Astrocyte (in vitro differentiated cells and primary cell): Measurements from ENCODE around the gene ACP4. TPM values are rescaled to one million over a fixed set of nuclear protein-coding genes. Genes with fewer than 3 reads are reported as not detected.

Source experiments
- DNase-seq: peaks from one replicate; pipeline ENCODE4 v3.0.0-alpha.2; 2010; ENCODE audit warnings: low read depth
- FAIRE-seq: peaks from 2 replicates; lab custom pipeline; 2011; peaks lifted over from hg19 to GRCh38; lab: Jason Lieb, UNC
- H2AFZ ChIP-seq: 2 replicates; pipeline ENCODE4 v1.6.0; 2012; ENCODE audit warnings: low read depth, low read length, inconsistent platforms
- H3K27ac ChIP-seq: 2 replicates; pipeline ENCODE4 v1.5.1; 2011; ENCODE audit warnings: low read depth, low read length, inconsistent platforms
- H3K27me3 ChIP-seq: 2 replicates; pipeline ENCODE4 v1.6.0; 2011; ENCODE audit warnings: low read length, inconsistent platforms; ENCODE audit not compliant: insufficient read depth
- H3K36me3 ChIP-seq: 2 replicates; pipeline ENCODE4 v1.5.1; 2011; ENCODE audit warnings: low read length, inconsistent platforms; ENCODE audit not compliant: insufficient read depth
- H3K4me1 ChIP-seq: 2 replicates; pipeline ENCODE4 v1.5.1; 2011; ENCODE audit warnings: low read length, inconsistent platforms; ENCODE audit not compliant: insufficient read depth
- H3K4me2 ChIP-seq: 2 replicates; pipeline ENCODE4 v1.6.0; 2012; ENCODE audit warnings: low read length, inconsistent platforms
- H3K4me3 ChIP-seq: 2 replicates; pipeline ENCODE4 v1.5.1; 2011; ENCODE audit warnings: low read depth, mild to moderate bottlenecking, low read length, inconsistent platforms; ENCODE audit not compliant: insufficient read depth
- H3K79me2 ChIP-seq: 2 replicates; pipeline ENCODE4 v1.6.0; 2012; ENCODE audit warnings: mild to moderate bottlenecking, low read length, inconsistent platforms; ENCODE audit not compliant: insufficient read depth
- H3K9ac ChIP-seq: 2 replicates; pipeline ENCODE4 v1.6.0; 2012; ENCODE audit warnings: mild to moderate bottlenecking, low read length, inconsistent platforms
- H3K9me3 ChIP-seq: 2 replicates; pipeline ENCODE4 v1.5.1; 2012; ENCODE audit warnings: low read depth, mild to moderate bottlenecking, low read length, inconsistent platforms; ENCODE audit not compliant: insufficient read depth
- H4K20me1 ChIP-seq: 2 replicates; pipeline ENCODE4 v1.6.0; 2012; ENCODE audit warnings: low read length, inconsistent platforms; ENCODE audit not compliant: insufficient read depth
- H3K27ac Mint-ChIP-seq: one replicate; pipeline ENCODE4 v1.8.0; 2021; ENCODE audit warnings: mild to moderate bottlenecking, mixed read lengths; ENCODE audit not compliant: unreplicated experiment
- H3K27me3 Mint-ChIP-seq: one replicate; pipeline ENCODE4 v1.8.0; 2021; ENCODE audit warnings: low read depth, mixed read lengths; ENCODE audit not compliant: unreplicated experiment
- H3K36me3 Mint-ChIP-seq: one replicate; pipeline ENCODE4 v1.8.0; 2021; ENCODE audit warnings: low read depth, mixed read lengths; ENCODE audit not compliant: unreplicated experiment
- H3K4me1 Mint-ChIP-seq: one replicate; pipeline ENCODE4 v1.8.0; 2021; ENCODE audit warnings: low read depth, mixed read lengths; ENCODE audit not compliant: unreplicated experiment
- H3K4me3 Mint-ChIP-seq: one replicate; pipeline ENCODE4 v1.8.0; 2021; ENCODE audit warnings: mild to moderate bottlenecking, moderate library complexity, mixed read lengths; ENCODE audit not compliant: unreplicated experiment
- H3K9me3 Mint-ChIP-seq: one replicate; pipeline ENCODE4 v1.8.0; 2021; ENCODE audit warnings: mild to moderate bottlenecking, mixed read lengths; ENCODE audit not compliant: unreplicated experiment
- EZH2 ChIP-seq: IDR thresholded peaks from 2 replicates; pipeline ENCODE4 v1.6.1; 2012; ENCODE audit warnings: mild to moderate bottlenecking, low read length, inconsistent platforms; ENCODE audit not compliant: insufficient read depth
- total RNA-seq: library from RNA; stranded (reverse); gene quantifications from 2 replicates; pipeline ENCODE4 v1.2.1, GENCODE V29; 2021
- TF ChIP-seq, protein P1 (sequence below): IDR thresholded peaks from 2 replicates; pipeline ENCODE4 v1.5.1; 2011; ENCODE audit warnings: low read depth, mild to moderate bottlenecking, inconsistent platforms, low read length, moderate library complexity; ENCODE audit not compliant: insufficient read depth

The ACP4 gene
- total RNA-seq, 1 donor from 2014 or later = not detected

- Histone ChIP-seq H3K27ac (no peak overlapping the region), H4K20me1 (no peaks in the 10 kb centered on the region), H2AFZ (no peak overlapping the region), H3K4me2 (no peak overlapping the region), H3K36me3 (no peaks in the 10 kb centered on the region), H3K27me3 (no peaks in the 10 kb centered on the region), H3K9me3 (no peaks in the 10 kb centered on the region), H3K9ac (no peak overlapping the region), H3K4me3 (no peak overlapping the region), H3K4me1 (no peaks in the 10 kb centered on the region), H3K79me2 (no peaks in the 10 kb centered on the region)
- H3K27ac Mint-ChIP-seq = no peak overlapping the region
- FAIRE-seq (no peak), DNase-seq (no peak)
- TF ChIP-seq, protein P1, sequence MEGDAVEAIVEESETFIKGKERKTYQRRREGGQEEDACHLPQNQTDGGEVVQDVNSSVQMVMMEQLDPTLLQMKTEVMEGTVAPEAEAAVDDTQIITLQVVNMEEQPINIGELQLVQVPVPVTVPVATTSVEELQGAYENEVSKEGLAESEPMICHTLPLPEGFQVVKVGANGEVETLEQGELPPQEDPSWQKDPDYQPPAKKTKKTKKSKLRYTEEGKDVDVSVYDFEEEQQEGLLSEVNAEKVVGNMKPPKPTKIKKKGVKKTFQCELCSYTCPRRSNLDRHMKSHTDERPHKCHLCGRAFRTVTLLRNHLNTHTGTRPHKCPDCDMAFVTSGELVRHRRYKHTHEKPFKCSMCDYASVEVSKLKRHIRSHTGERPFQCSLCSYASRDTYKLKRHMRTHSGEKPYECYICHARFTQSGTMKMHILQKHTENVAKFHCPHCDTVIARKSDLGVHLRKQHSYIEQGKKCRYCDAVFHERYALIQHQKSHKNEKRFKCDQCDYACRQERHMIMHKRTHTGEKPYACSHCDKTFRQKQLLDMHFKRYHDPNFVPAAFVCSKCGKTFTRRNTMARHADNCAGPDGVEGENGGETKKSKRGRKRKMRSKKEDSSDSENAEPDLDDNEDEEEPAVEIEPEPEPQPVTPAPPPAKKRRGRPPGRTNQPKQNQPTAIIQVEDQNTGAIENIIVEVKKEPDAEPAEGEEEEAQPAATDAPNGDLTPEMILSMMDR = no peak
- no peak for TF ChIP-seq EZH2
- no peak overlapping the region for H3K4me3 Mint-ChIP-seq
- peaks cover 44% of the 10 kb centered on the region for H3K27me3 Mint-ChIP-seq
- no peaks in the 10 kb centered on the region for H3K36me3 Mint-ChIP-seq
- peaks cover 13% of the 10 kb centered on the region for H3K9me3 Mint-ChIP-seq
- H3K4me1 Mint-ChIP-seq = no peaks in the 10 kb centered on the region
Observed at GRCh38 chr19:50842130-50842529, 51.9 kb downstream of the ACP4 start.

GRCh38 chr19:50843205-50843604, 53.0 kb downstream of the ACP4 start:
- no peak overlapping the region for H2AFZ ChIP-seq
- no peaks in the 10 kb centered on the region for H3K27me3 ChIP-seq
- no peak for DNase-seq
- FAIRE-seq = no peak
- H3K79me2 ChIP-seq = no peaks in the 10 kb centered on the region
- H3K36me3 ChIP-seq = no peaks in the 10 kb centered on the region
- no peak overlapping the region for H3K9ac ChIP-seq
- TF ChIP-seq, protein P1 = no peak
- TF ChIP-seq EZH2 = no peak
- Mint-ChIP-seq H3K36me3 (no peaks in the 10 kb centered on the region), H3K4me3 (no peak overlapping the region), H3K27ac (no peak overlapping the region), H3K9me3 (peaks cover 13% of the 10 kb centered on the region), H3K4me1 (no peaks in the 10 kb centered on the region), H3K27me3 (peaks cover 40% of the 10 kb centered on the region)
- H3K9me3 ChIP-seq = no peaks in the 10 kb centered on the region
- H3K4me3 ChIP-seq = no peak overlapping the region
- H3K27ac ChIP-seq = no peak overlapping the region
- no peak overlapping the region for H3K4me2 ChIP-seq
- H3K4me1 ChIP-seq = no peaks in the 10 kb centered on the region
- H4K20me1 ChIP-seq = no peaks in the 10 kb centered on the region

GRCh38 chr19:50843701-50844221, 53.5 kb downstream of the ACP4 start:
- FAIRE-seq (no peak), DNase-seq (no peak)
- Mint-ChIP-seq H3K4me1 (no peaks in the 10 kb centered on the region), H3K9me3 (peaks cover 13% of the 10 kb centered on the region), H3K4me3 (no peak overlapping the region), H3K27ac (no peak overlapping the region), H3K36me3 (no peaks in the 10 kb centered on the region), H3K27me3 (peaks cover 38% of the 10 kb centered on the region)
- H2AFZ ChIP-seq = no peak overlapping the region
- no peaks in the 10 kb centered on the region for H3K9me3 ChIP-seq
- no peak overlapping the region for H3K9ac ChIP-seq
- no peaks in the 10 kb centered on the region for H4K20me1 ChIP-seq
- H3K79me2 ChIP-seq = no peaks in the 10 kb centered on the region
- TF ChIP-seq, protein P1 = no peak
- H3K4me1 ChIP-seq = no peaks in the 10 kb centered on the region
- H3K4me3 ChIP-seq = no peak overlapping the region
- no peak overlapping the region for H3K27ac ChIP-seq
- no peak overlapping the region for H3K4me2 ChIP-seq
- H3K36me3 ChIP-seq = no peaks in the 10 kb centered on the region
- no peaks in the 10 kb centered on the region for H3K27me3 ChIP-seq
